Stomach (tissue), 19 donors: ENCODE results near the gene UBR1. TPM values are rescaled to one million over a fixed set of nuclear protein-coding genes. Genes with fewer than 3 reads are reported as not detected.
A peak's percentile ranks its signal among the peaks of the same experiment; 100 is the strongest.

Experiments used
- DNase-seq, 2 donors: peaks; one replicate each; pipeline versions ENCODE4 v3.0.0 to v3.0.0-alpha.2; 2013 to 2019
- H3K27ac ChIP-seq, 5 donors: fragments of 200-600 bp in 4 of 5; sonication (generic) in 4 of 5; one replicate each; pipeline ENCODE4 v1.5.1; 2013 to 2019; ENCODE audit warnings: mild to moderate bottlenecking in 1 of 5, moderate library complexity in 1 of 5
- H3K27me3 ChIP-seq, 3 donors: fragments of 200-600 bp; sonication (generic); one replicate each; pipeline ENCODE4 v1.5.1; 2017 to 2019; ENCODE audit warnings: mixed run types in 1 of 3
- H3K36me3 ChIP-seq, 4 donors: fragments of 200-600 bp; sonication (generic); 1 replicate in 3 of 4; 2 replicates in 1 of 4; pipeline ENCODE4 v1.5.1; 2016 to 2019
- H3K4me1 ChIP-seq, 4 donors: fragments of 200-600 bp; sonication (generic); one replicate each; pipeline ENCODE4 v1.5.1; 2016 to 2019
- H3K4me3 ChIP-seq, 4 donors: fragments of 200-600 bp; sonication (generic) in 3 of 4; one replicate each; pipeline ENCODE4 v1.5.1; 2016 to 2019; ENCODE audit warnings: mild to moderate bottlenecking in 1 of 4
- H3K9me3 ChIP-seq, 4 donors: fragments of 200-600 bp; sonication (generic); one replicate each; pipeline ENCODE4 v1.5.1; 2016 to 2019
- EP300 ChIP-seq: sonication (generic); formaldehyde crosslinking; IDR thresholded peaks from one replicate; pipeline ENCODE4 v1.6.1; 2017; ENCODE audit warnings: antibody characterized with exemption
- POLR2A ChIP-seq, 4 donors: fragments of 450-650 bp; IDR thresholded peaks; one replicate each; pipeline ENCODE4 v1.6.1; 2016; ENCODE audit warnings: antibody characterized with exemption in 4 of 4, control low read depth in 2 of 4, mild to moderate bottlenecking in 1 of 4, moderate library complexity in 1 of 4
- POLR2AphosphoS5 ChIP-seq, 3 donors: sonication (generic); formaldehyde crosslinking; IDR thresholded peaks; one replicate each; pipeline ENCODE4 v1.6.1; 2016; ENCODE audit warnings: antibody characterized with exemption in 3 of 3
- WGBS, 5 donors: extraction: QIAGEN DNeasy Blood & Tissue Kit in 3 of 5; methylation state at CpG; one replicate each; pipeline versions ENCODE4 v1.1.5 to v1.1.7; 2013 to 2018; 5-methylcytosine and 5-hydroxymethylcytosine counted together
- intact Hi-C: fragments of 100-400 bp; cut with DNase I; formaldehyde crosslinking; loops from one replicate; pipeline ENCODE4 v1.15.1; 2023; ENCODE audit warnings: low total_unique reads
- long read RNA-seq, 10 donors: transcript quantifications; one replicate each; lab custom pipeline, GENCODE V29; 2026
- polyA plus RNA-seq, 3 donors: library from polyadenylated mRNA; stranded (reverse); fragments of 200-250 nt; gene quantifications; one replicate each; pipeline ENCODE4 v1.2.3, GENCODE V29; 2013
- total RNA-seq, 5 donors: library from RNA; depleted of rRNA; stranded (reverse); fragments of >200 nt; gene quantifications; one replicate each; pipeline versions ENCODE4 v1.1.0 to v1.2.3, GENCODE V29; 2014 to 2016
- TF ChIP-seq, protein P1 (sequence below), 7 experiments: fragments of 450-650 bp in 4 of 7; fragments of 200-600 bp in 3 of 7; sonication (generic) in 3 of 7; IDR thresholded peaks; one replicate each; pipeline ENCODE4 v1.5.1; 2016 to 2019; ENCODE audit warnings: antibody characterized with exemption in 7 of 7, control low read depth in 2 of 7, mild to moderate bottlenecking in 1 of 7
- donor health status: healthy with polysubstance abuse.
- donor health status: Bipolar disorder and iron deficiency.
- donor health status: healthy.

Gene UBR1
- 100 to 1,000 TPM in 1 of 5 donors, 10 to 100 TPM in 3, 1 to 10 TPM in 1; 6.7 to 124 (median 25.4) TPM for total RNA-seq
- 1 to 10 TPM; 3.1 to 6.0 (median 3.6) TPM for polyA plus RNA-seq
- long read RNA-seq, donor 1, result 0 reads
- long read RNA-seq, donor 2, result 0 reads
- long read RNA-seq, donor 3, result 0 reads
- long read RNA-seq, donor 4, result 0 reads
- long read RNA-seq, donor 5, result 0 reads
- long read RNA-seq, donor 6, partial matches to known transcripts, result 25 of 25 reads
- long read RNA-seq, donor 6, other reads (novel, unspliced or antisense), result 0 of 25 reads
- long read RNA-seq, donor 7, result 0 reads
- long read RNA-seq, donor 8, partial matches to known transcripts, result 5 of 6 reads
- long read RNA-seq, donor 8, other reads (novel, unspliced or antisense), result 0 of 6 reads
- long read RNA-seq, donor 9, result 0 reads
- long read RNA-seq, donor 10, result 0 reads

DNA sequence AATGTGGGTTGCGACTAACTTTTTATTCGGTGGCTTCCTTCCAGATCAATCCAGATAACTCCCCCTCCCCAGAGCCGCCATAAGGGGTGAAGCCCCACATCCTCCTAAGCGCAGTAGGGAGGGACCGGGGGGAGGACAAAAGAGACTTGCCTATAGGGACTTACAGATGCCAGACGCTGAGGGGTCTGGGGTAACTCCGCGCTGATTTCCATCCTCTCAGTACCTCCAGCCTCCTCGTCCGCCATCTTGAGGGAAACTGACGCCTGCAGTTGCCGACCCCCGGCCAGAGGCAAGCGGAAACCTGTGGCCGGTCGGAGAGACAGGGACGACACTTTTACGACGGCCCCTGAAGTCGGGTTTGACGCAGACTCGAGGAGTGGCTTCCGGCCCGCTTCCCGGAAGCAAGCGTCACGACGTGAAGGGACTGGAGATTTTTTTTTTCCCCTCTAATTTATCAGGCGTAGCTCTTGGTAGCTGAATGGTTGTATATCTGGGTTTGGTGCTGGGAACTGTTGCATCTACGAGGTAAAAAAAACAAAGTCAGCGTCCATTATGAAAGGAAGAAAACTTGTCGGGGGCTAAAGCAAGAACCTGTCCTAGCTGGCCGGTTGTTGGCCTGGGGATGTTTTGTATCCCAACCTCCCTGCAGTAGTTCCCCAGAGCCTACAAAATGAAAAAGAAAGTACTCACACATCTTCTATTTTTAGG is at the start of gene UBR1:
Gene UBR1, minus strand, starts transcription at position 261 of the 708 bp plus-strand sequence. Its CDS starts 16 bp downstream, at position 245.
- peaks cover 18 to 46% (median 32%) of the 10 kb centered on the region in 4 donors for H3K4me1 ChIP-seq
- no peaks in the 10 kb centered on the region for H3K9me3 ChIP-seq
- peak within 1 kb of the TSS; percentile 86 to 95 (median 90) for H3K27ac ChIP-seq
- TF ChIP-seq, protein P1, sequence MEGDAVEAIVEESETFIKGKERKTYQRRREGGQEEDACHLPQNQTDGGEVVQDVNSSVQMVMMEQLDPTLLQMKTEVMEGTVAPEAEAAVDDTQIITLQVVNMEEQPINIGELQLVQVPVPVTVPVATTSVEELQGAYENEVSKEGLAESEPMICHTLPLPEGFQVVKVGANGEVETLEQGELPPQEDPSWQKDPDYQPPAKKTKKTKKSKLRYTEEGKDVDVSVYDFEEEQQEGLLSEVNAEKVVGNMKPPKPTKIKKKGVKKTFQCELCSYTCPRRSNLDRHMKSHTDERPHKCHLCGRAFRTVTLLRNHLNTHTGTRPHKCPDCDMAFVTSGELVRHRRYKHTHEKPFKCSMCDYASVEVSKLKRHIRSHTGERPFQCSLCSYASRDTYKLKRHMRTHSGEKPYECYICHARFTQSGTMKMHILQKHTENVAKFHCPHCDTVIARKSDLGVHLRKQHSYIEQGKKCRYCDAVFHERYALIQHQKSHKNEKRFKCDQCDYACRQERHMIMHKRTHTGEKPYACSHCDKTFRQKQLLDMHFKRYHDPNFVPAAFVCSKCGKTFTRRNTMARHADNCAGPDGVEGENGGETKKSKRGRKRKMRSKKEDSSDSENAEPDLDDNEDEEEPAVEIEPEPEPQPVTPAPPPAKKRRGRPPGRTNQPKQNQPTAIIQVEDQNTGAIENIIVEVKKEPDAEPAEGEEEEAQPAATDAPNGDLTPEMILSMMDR (IDR thresholded peaks at IDR 0.05), result no peak
- peak in 1 of 4 donors; percentile 25 for TF ChIP-seq POLR2A (IDR thresholded peaks at IDR 0.05)
- TF ChIP-seq EP300, result peak; percentile 3
- peak; percentile 80 to 93 (median 86) for TF ChIP-seq POLR2AphosphoS5 (IDR thresholded peaks at IDR 0.05)
- intact Hi-C loops, result no loop called here
- peak; percentile 90 to 98 for DNase-seq
- WGBS, 5 donors, result 0% methylated on average over 25 to 33 of the region's 33 CpGs
- peaks cover 0 to 13% (median 8%) of the 10 kb centered on the region in 4 donors for H3K36me3 ChIP-seq
- no peaks in the 10 kb centered on the region for H3K27me3 ChIP-seq
- H3K4me3 ChIP-seq, result peak within 1 kb of the TSS; percentile 57 to 78 (median 74)

- H3K4me1 ChIP-seq, result no peaks in the 10 kb centered on the region
- no peaks in the 10 kb centered on the region for H3K9me3 ChIP-seq
- intact Hi-C loops, result no loop called here
- no peak overlapping the region for H3K4me3 ChIP-seq
- H3K27me3 ChIP-seq, result no peaks in the 10 kb centered on the region
- TF ChIP-seq POLR2AphosphoS5 (IDR thresholded peaks at IDR 0.05) (no peak), EP300 (no peak), POLR2A (IDR thresholded peaks at IDR 0.05) (no peak)
- TF ChIP-seq, protein P1 (IDR thresholded peaks at IDR 0.05), result no peak
- no peak overlapping the region for H3K27ac ChIP-seq
- H3K36me3 ChIP-seq, result peaks cover 36 to 100% (median 97%) of the 10 kb centered on the region in 4 donors
- DNase-seq, result no peak
Measured at GRCh38 chr15:43153269-43153668, 47.4 kb upstream of the UBR1 start.

- no peak overlapping the region for H3K4me3 ChIP-seq
- intact Hi-C loops, result no loop called here
- H3K27ac ChIP-seq, result no peak overlapping the region
- no peaks in the 10 kb centered on the region for H3K27me3 ChIP-seq
- DNase-seq, result peak in 1 of 2 donors; percentile 13
- no peaks in the 10 kb centered on the region for H3K4me1 ChIP-seq
- H3K36me3 ChIP-seq, result peaks cover 35 to 100% (median 98%) of the 10 kb centered on the region in 4 donors
- no peaks in the 10 kb centered on the region for H3K9me3 ChIP-seq
- TF ChIP-seq EP300 (no peak), POLR2A (IDR thresholded peaks at IDR 0.05) (no peak), POLR2AphosphoS5 (IDR thresholded peaks at IDR 0.05) (no peak)
- TF ChIP-seq, protein P1 (IDR thresholded peaks at IDR 0.05), result no peak
- WGBS, 5 donors, result 78 to 83% (median 79%) methylated on average over 2 of the region's 2 CpGs
Measured at GRCh38 chr15:43151688-43152087, 45.9 kb upstream of the UBR1 start.

- TF ChIP-seq POLR2AphosphoS5 (IDR thresholded peaks at IDR 0.05) (no peak), POLR2A (IDR thresholded peaks at IDR 0.05) (no peak), EP300 (no peak)
- TF ChIP-seq, protein P1 (IDR thresholded peaks at IDR 0.05), result no peak
- intact Hi-C loops, result no loop called here
- no peaks in the 10 kb centered on the region for H3K4me1 ChIP-seq
- H3K9me3 ChIP-seq, result no peaks in the 10 kb centered on the region
- WGBS, 5 donors, result 87 to 97% (median 93%) methylated on average over 5 of the region's 5 CpGs
- H3K36me3 ChIP-seq, result peaks cover 33 to 100% (median 95%) of the 10 kb centered on the region in 4 donors
- H3K27ac ChIP-seq, result no peak overlapping the region
- no peaks in the 10 kb centered on the region for H3K27me3 ChIP-seq
- DNase-seq, result no peak
- no peak overlapping the region for H3K4me3 ChIP-seq
Measured at GRCh38 chr15:43150191-43150929, 44.5 kb upstream of the UBR1 start.
